ENCODE results near the gene FRRS1L. TPM values are rescaled to one million over a fixed set of nuclear protein-coding genes. Genes with fewer than 3 reads are reported as not detected.

FRRS1L gene
- total RNA-seq = 0.22 and 2.5 TPM in 2 replicates

GRCh38 chr9:109166771-109167601 is at the start of gene FRRS1L:
Gene FRRS1L, minus strand, starts transcription at chr9:109167249. Its CDS starts 111 bp downstream, at chr9:109167138.

GRCh38 chr9:109119439-109120203 is 47.4 kb downstream of the FRRS1L start, which contains the start of gene TMEM245:
Gene TMEM245, minus strand, starts transcription at chr9:109119947. Its CDS starts 34 bp downstream, at chr9:109119913.

Other genes with a start within 250 kb of the FRRS1L start
- gene ELP1, start 233.1 kb downstream of the FRRS1L start, total RNA-seq = 49.7 and 53.3 TPM in 2 replicates
- 6.5 and 6.9 TPM in 2 replicates for gene ABITRAM, start 232.8 kb downstream of the FRRS1L start, total RNA-seq
- gene CTNNAL1, start 153.8 kb downstream of the FRRS1L start, total RNA-seq = 147 and 239 TPM in 2 replicates
- 50.2 and 56.7 TPM in 2 replicates for gene TMEM245, start 47.3 kb downstream of the FRRS1L start, total RNA-seq
- 0.11 and 0.12 TPM in 2 replicates for gene EPB41L4B, start 153.8 kb upstream of the FRRS1L start, total RNA-seq